T-helper 9 cell (primary cell): ENCODE results near the gene MIGA2.
"Not testable (repeated sequence)": the region's sequence is repeated elsewhere in the genome, so short reads cannot be mapped to it uniquely, and the experiment has no call there.

Experiments used
- DNase-seq: peaks from one replicate; pipeline ENCODE4 v3.0.0-alpha.2; 2020

The MIGA2 gene

GRCh38 chr9:129011761-129012181, 24.7 kb upstream of the MIGA2 start:
- no peak for DNase-seq

GRCh38 chr9:129012343-129012742, 24.1 kb upstream of the MIGA2 start:
- no peak for DNase-seq

- no peak for DNase-seq
Measured at GRCh38 chr9:129012893-129013448, 23.5 kb upstream of the MIGA2 start.

GRCh38 chr9:129013674-129014073, 22.8 kb upstream of the MIGA2 start:
- DNase-seq, result no peak

- DNase-seq, result no peak
Measured at GRCh38 chr9:129014124-129014523, 22.3 kb upstream of the MIGA2 start.

GRCh38 chr9:129014608-129015007, 21.8 kb upstream of the MIGA2 start:
- no peak for DNase-seq

GRCh38 chr9:129021091-129021490, 15.3 kb upstream of the MIGA2 start:
- DNase-seq, result no peak

- DNase-seq, result no peak
Measured at GRCh38 chr9:129022037-129022436, 14.4 kb upstream of the MIGA2 start.

GRCh38 chr9:129023036-129023907, 13.2 kb upstream of the MIGA2 start:
- DNase-seq, result no peak

GRCh38 chr9:129023908-129024233, 12.6 kb upstream of the MIGA2 start:
- DNase-seq, result no peak

GRCh38 chr9:129026442-129027223, 9.8 kb upstream of the MIGA2 start:
- DNase-seq, result no peak

- DNase-seq, result no peak
Measured at GRCh38 chr9:129027224-129027684, 9.2 kb upstream of the MIGA2 start.

- peak; percentile 65 for DNase-seq
Measured at GRCh38 chr9:129027685-129028191, 8.7 kb upstream of the MIGA2 start.

- peak; percentile 97 for DNase-seq
Measured at GRCh38 chr9:129028192-129028966, 8.0 kb upstream of the MIGA2 start, which contains the start of gene SH3GLB2. Gene SH3GLB2, minus strand, starts transcription at chr9:129028331. Its CDS starts 177 bp downstream, at chr9:129028154.

GRCh38 chr9:129030191-129030590, 6.2 kb upstream of the MIGA2 start:
- no peak for DNase-seq

- DNase-seq, result no peak
Measured at GRCh38 chr9:129031514-129031913, 4.9 kb upstream of the MIGA2 start.

GRCh38 chr9:129032541-129033159, 3.8 kb upstream of the MIGA2 start:
- DNase-seq, result no peak

GRCh38 chr9:129033216-129033615, 3.2 kb upstream of the MIGA2 start:
- DNase-seq, result no peak

GRCh38 chr9:129035838-129036237, 588 bp upstream of the MIGA2 start:
- not testable (repeated sequence) for DNase-seq

- DNase-seq, result no peak
Measured at GRCh38 chr9:129036923-129037766, 719 bp downstream of the MIGA2 start.

- DNase-seq, result no peak
Measured at GRCh38 chr9:129037767-129038098, 1.3 kb downstream of the MIGA2 start.
